HCT116 (cell line): ENCODE measurements around the gene LAMP1.

Experiments used
- ATF3 ChIP-seq: IDR thresholded peaks from 2 replicates; pipeline ENCODE4 v1.6.1; 2012
- CEBPB ChIP-seq: IDR thresholded peaks from 2 replicates; pipeline ENCODE4 v1.6.1; 2012; ENCODE audit warnings: low read depth
- CTCF ChIP-seq, 3 experiments: fragments of 200-600 bp in 1 of 3; sonication (generic) in 1 of 3; IDR thresholded peaks in 2 of 3; conservative IDR thresholded peaks in 1 of 3; 2 replicates each; pipeline ENCODE4 v1.5.1; 2012 to 2017; ENCODE audit warnings: low read depth in 2 of 3, low read length in 2 of 3, antibody characterized with exemption in 1 of 3, borderline replicate concordance in 1 of 3, control low read depth in 1 of 3, mild to moderate bottlenecking in 1 of 3, mixed read lengths in 1 of 3, mixed run types in 1 of 3, moderate library complexity in 1 of 3; ENCODE audit not compliant: insufficient read depth in 1 of 3
- EZH2 ChIP-seq: fragments of 200-600 bp; sonication (generic); IDR thresholded peaks from 2 replicates; pipeline ENCODE4 v1.6.1; 2017; ENCODE audit warnings: antibody characterized with exemption, mixed run types
- JUND ChIP-seq: IDR thresholded peaks from 2 replicates; pipeline ENCODE4 v1.6.1; 2012
- MAX ChIP-seq: IDR thresholded peaks from 2 replicates; pipeline ENCODE4 v1.6.1; 2012
- POLR2A ChIP-seq: IDR thresholded peaks from 2 replicates; pipeline ENCODE4 v1.7.0; 2011; ENCODE audit warnings: borderline replicate concordance; ENCODE audit not compliant: insufficient read depth, insufficient read length; ENCODE audit errors: extremely low read depth
- POLR2AphosphoS5 ChIP-seq: IDR thresholded peaks from 2 replicates; pipeline ENCODE4 v1.6.1; 2011; ENCODE audit warnings: mild to moderate bottlenecking, low read depth, low read length, moderate library complexity
- SIN3A ChIP-seq: IDR thresholded peaks from 2 replicates; pipeline ENCODE4 v1.6.1; 2012; ENCODE audit warnings: low read depth
- SRF ChIP-seq: IDR thresholded peaks from 2 replicates; pipeline ENCODE4 v1.6.1; 2012; ENCODE audit warnings: low read depth
- YY1 ChIP-seq: IDR thresholded peaks from 2 replicates; pipeline ENCODE4 v1.6.1; 2011; ENCODE audit warnings: low read length, low read depth, moderate library complexity, mild to moderate bottlenecking; ENCODE audit not compliant: insufficient replicate concordance; ENCODE audit errors: extremely low read depth
- ZBTB33 ChIP-seq: IDR thresholded peaks from 2 replicates; pipeline ENCODE4 v1.6.1; 2011; ENCODE audit warnings: mild to moderate bottlenecking, low read length, moderate library complexity; ENCODE audit not compliant: insufficient replicate concordance; ENCODE audit errors: extremely low read depth
- ZNF274 ChIP-seq: fragments of 200-500 bp; sonication (Bioruptor generic); IDR thresholded peaks from 2 replicates; pipeline ENCODE4 v1.6.1; 2014; ENCODE audit warnings: mild to moderate bottlenecking, low read depth, low read length, inconsistent platforms

- TF ChIP-seq EZH2 (no peak), POLR2A (no peak), CTCF (IDR thresholded peaks at IDR 0.05 in 2 of 3, conservative IDR thresholded peaks at IDR 0.05 in 1 of 3; ENCODE audit: borderline replicate concordance in 1 of 3, insufficient read depth in 1 of 3, low read depth in 2 of 3, low read length in 2 of 3) (no peak), JUND (no peak), POLR2AphosphoS5 (no peak), SIN3A (no peak), MAX (no peak), YY1 (no peak), CEBPB (no peak), ZNF274 (no peak), ATF3 (no peak), ZBTB33 (no peak), SRF (no peak)
Measured at GRCh38 chr13:113357529-113357928, 60.5 kb downstream of the LAMP1 start.
